Heart left ventricle (tissue), 13 donors: Measurements from ENCODE around the gene LHFPL3.

ENCODE experiments used
- CTCF ChIP-seq, 12 donors: fragments of 200-600 bp; sonication (generic) in 4 of 12; IDR thresholded peaks; one replicate each; pipeline versions ENCODE4 v1.5.0 to v1.8.0; 2018 to 2022; ENCODE audit warnings: antibody characterized with exemption in 12 of 12, mild to moderate bottlenecking in 5 of 12
- POLR2A ChIP-seq, 2 donors: fragments of 450-650 bp; IDR thresholded peaks; one replicate each; pipeline ENCODE4 v1.6.1; 2017; ENCODE audit warnings: antibody characterized with exemption in 2 of 2, mild to moderate bottlenecking in 2 of 2, moderate library complexity in 2 of 2
- donor health status: ischemic (EF 13 %, LVEDD 7.1; RV severe dilation, severe dysfunction).
- donor health status: DM: no; HTN: yes; CAD: no.
- donor health status: DM: no; HTN: no; CAD: no.
- donor health status: ischemic (EF 25% LVEDD 6.9; RV normal size, moderate dysfunction).
- donor health status: ischemic (EF 25% LVEDD 5.7; RV mildly dilated, moderate dysfunction).
- donor health status: ischemic (EF 35%, LVEDD 5.7; RV mildly dilated, moderate dysfunction).
- donor health status: nonischemic (EF 11% LVEDD 7.7; RV severe dilation, severe dysfunction).
- donor health status: DM: yes; HTN: yes; CAD: no.
- donor health status: PGD.
- donor health status: ischemic (EF 29% LVEDD 5.4; RV normal size, mild dysfunction).
- donor health status: nonischemic (EF 23%, LVEDD 6.1; RV moderate dilation, normal function).

- TF ChIP-seq CTCF (IDR thresholded peaks at IDR 0.05) = no peak
- TF ChIP-seq POLR2A (IDR thresholded peaks at IDR 0.05) = no peak
These were observed 158.5 kb downstream of the LHFPL3 start for GRCh38 chr7:104486931-104487330.
